ENCODE results near the gene CDK2. TPM values are rescaled to one million over a fixed set of nuclear protein-coding genes. Genes with fewer than 3 reads are reported as not detected.

Gene CDK2
- total RNA-seq, 2 donors from 2014 or later = 24.3 to 28.2 TPM

DNA sequence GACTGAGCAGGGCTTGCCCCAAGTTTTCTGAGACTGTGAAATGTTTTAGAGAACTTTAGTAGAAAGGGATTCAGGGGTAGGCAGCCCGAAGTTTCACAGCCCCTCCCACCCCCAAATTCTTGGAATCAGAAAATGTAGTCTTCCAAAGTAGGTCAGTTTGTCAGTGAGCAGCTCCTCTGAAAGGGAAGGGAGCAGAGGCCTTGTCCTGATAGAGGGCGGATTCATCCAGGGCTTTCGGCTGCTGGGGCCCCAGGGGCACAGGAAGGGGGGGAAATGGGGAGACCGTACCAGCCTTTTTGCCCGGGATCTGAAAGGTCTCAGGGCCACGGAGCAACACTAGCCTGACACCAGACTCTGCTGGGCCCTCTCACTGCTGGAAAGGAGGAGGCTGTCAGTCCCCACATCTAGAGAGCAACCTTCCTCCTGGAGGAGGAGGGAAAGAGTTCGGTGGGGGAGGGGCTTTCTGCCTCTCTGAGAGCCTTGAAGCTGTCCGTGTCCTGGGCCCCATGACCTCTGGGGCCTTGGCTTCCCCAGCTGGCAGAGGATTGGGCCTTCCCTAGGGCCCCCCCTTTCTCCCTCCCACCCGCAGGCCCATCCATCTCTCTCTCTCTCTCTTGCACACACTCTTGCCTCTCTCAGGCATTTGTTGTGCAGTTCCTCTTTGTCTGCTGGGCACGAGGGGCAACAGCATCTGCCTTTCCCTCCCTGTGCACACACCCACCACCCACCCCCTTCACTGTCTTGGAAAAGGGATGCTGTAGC, 54.0 kb downstream of the CDK2 start, which contains the start of gene IKZF4:
TSS of gene IKZF4 (plus strand) at position 621 of the 762 bp plus-strand sequence. CDS start 451 bp downstream, outside the sequence.
- Histone ChIP-seq H3K4me1 (replicated peaks) (no peaks in the 10 kb centered on the region), H3K36me3 (no peaks in the 10 kb centered on the region), H3K27me3 (replicated peaks; ENCODE audit: insufficient read depth) (no peaks in the 10 kb centered on the region), H3K4me3 (no peak within 1 kb of the TSS), H3K27ac (peak within 1 kb of the TSS; percentile 41 to 47), H3K9me3 (no peaks in the 10 kb centered on the region)
- 33% methylated on average over 10 of the region's 10 CpGs for WGBS
- intact Hi-C loops (cut with DNase I) = no loop called here
- DNase-seq (ENCODE audit: low spot score) = no peak
- TF ChIP-seq, protein P1, sequence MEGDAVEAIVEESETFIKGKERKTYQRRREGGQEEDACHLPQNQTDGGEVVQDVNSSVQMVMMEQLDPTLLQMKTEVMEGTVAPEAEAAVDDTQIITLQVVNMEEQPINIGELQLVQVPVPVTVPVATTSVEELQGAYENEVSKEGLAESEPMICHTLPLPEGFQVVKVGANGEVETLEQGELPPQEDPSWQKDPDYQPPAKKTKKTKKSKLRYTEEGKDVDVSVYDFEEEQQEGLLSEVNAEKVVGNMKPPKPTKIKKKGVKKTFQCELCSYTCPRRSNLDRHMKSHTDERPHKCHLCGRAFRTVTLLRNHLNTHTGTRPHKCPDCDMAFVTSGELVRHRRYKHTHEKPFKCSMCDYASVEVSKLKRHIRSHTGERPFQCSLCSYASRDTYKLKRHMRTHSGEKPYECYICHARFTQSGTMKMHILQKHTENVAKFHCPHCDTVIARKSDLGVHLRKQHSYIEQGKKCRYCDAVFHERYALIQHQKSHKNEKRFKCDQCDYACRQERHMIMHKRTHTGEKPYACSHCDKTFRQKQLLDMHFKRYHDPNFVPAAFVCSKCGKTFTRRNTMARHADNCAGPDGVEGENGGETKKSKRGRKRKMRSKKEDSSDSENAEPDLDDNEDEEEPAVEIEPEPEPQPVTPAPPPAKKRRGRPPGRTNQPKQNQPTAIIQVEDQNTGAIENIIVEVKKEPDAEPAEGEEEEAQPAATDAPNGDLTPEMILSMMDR (IDR thresholded peaks at IDR 0.05) = no peak
- TF ChIP-seq POLR2A (IDR thresholded peaks at IDR 0.05) (no peak), POLR2AphosphoS5 (IDR thresholded peaks at IDR 0.05) (no peak)

DNA sequence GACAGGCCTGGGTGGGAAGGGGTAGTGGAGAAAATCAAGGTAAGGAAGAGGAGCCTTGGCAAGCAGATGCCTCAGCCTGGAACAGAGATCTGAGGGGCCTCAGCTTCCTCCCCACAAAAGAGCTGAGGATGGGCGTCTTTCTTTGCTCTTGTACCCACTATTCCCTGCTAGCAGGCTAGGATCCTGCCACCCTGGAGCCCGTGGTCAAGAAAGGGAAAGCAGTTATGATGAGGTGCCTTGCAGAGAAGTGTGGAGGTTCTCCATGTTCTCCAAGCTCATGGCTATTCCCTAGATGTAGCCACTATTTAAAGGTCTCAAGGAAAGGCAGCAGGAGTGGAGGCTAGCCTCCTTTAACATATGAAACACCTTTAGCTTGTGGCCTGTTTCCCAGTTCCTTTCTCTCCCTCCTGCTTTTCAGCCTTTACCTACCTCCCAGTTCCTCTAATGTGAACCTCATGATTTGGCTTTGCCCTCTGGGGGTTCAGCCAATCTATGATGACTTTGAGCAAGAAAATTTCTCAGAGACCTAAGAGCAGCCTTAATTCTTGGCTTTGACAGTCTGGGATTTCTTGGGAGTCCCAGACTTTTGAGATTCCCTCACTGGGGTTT, 55.4 kb downstream of the CDK2 start:
- no peaks in the 10 kb centered on the region for H3K4me1 ChIP-seq (replicated peaks)
- 50% methylated on average over 2 of the region's 2 CpGs for WGBS
- H3K27ac ChIP-seq = peak overlapping the region in 1 of 2 donors; percentile 47
- no peak for DNase-seq (ENCODE audit: low spot score)
- intact Hi-C loops (cut with DNase I) = no loop called here
- H3K4me3 ChIP-seq = no peak overlapping the region
- TF ChIP-seq, protein P1 (IDR thresholded peaks at IDR 0.05) = no peak
- no peak for TF ChIP-seq POLR2A (IDR thresholded peaks at IDR 0.05)
- no peak for TF ChIP-seq POLR2AphosphoS5 (IDR thresholded peaks at IDR 0.05)
- H3K36me3 ChIP-seq = no peaks in the 10 kb centered on the region
- H3K27me3 ChIP-seq (replicated peaks; ENCODE audit: insufficient read depth) = no peaks in the 10 kb centered on the region
- no peaks in the 10 kb centered on the region for H3K9me3 ChIP-seq

Other genes with a start within 250 kb of the CDK2 start
- gene RDH5, start 246.4 kb upstream of the CDK2 start, total RNA-seq = 10 to 100 TPM in 1 of 2 donors, 1 to 10 TPM in 1; 5.7 to 12.6 TPM
- 100 to 1,000 TPM; 485 to 585 TPM for gene CD63, start 237.8 kb upstream of the CDK2 start, total RNA-seq
- gene GDF11, start 223.7 kb upstream of the CDK2 start, total RNA-seq = 10 to 100 TPM in 1 of 2 donors, 1 to 10 TPM in 1; 4.1 to 10.3 TPM
- 10 to 100 TPM; 65.9 to 75.9 TPM for gene SARNP, start 149.1 kb upstream of the CDK2 start, total RNA-seq
- 10 to 100 TPM; 23.1 to 29.3 TPM for gene ORMDL2, start 148.8 kb upstream of the CDK2 start, total RNA-seq
- 10 to 100 TPM; 58.0 to 79.6 TPM for gene DNAJC14, start 137.2 kb upstream of the CDK2 start, total RNA-seq
- gene MMP19, start 123.9 kb upstream of the CDK2 start, total RNA-seq = 1 to 10 TPM in 1 of 2 donors, under 1 TPM in 1; 0.46 to 2.6 TPM
- 10 to 100 TPM; 89.0 to 94.5 TPM for gene PYM1, start 38.9 kb upstream of the CDK2 start, total RNA-seq
- 100 to 1,000 TPM in 1 of 2 donors, 10 to 100 TPM in 1; 74.9 to 161 TPM for gene DGKA, start 35.7 kb upstream of the CDK2 start, total RNA-seq
- 1 to 10 TPM in 1 of 2 donors, under 1 TPM in 1; 0.18 to 8.6 TPM for gene PMEL, start 788 bp upstream of the CDK2 start, total RNA-seq
- 100 to 1,000 TPM in 1 of 2 donors, 10 to 100 TPM in 1; 82.5 to 191 TPM for gene RAB5B, start 7.2 kb downstream of the CDK2 start, total RNA-seq
- gene SUOX, start 30.4 kb downstream of the CDK2 start, total RNA-seq = 10 to 100 TPM; 23.6 to 49.6 TPM
- gene IKZF4, start 54.2 kb downstream of the CDK2 start, total RNA-seq = 1 to 10 TPM; 2.2 to 6.2 TPM
- 1,000 to 10,000 TPM in 1 of 2 donors, 100 to 1,000 TPM in 1; 284 to 1,659 TPM for gene RPS26, start 75.1 kb downstream of the CDK2 start, total RNA-seq
- gene ERBB3, start 113.3 kb downstream of the CDK2 start, total RNA-seq = 100 to 1,000 TPM in 1 of 2 donors, 10 to 100 TPM in 1; 77.3 to 117 TPM
- gene PA2G4, start 137.7 kb downstream of the CDK2 start, total RNA-seq = 10 to 100 TPM; 75.0 to 93.3 TPM
- gene RPL41, start 149.8 kb downstream of the CDK2 start, total RNA-seq = 1,000 to 10,000 TPM; 2,549 to 4,385 TPM
- 1 to 10 TPM; 4.6 to 9.1 TPM for gene ZC3H10, start 151.4 kb downstream of the CDK2 start, total RNA-seq
- 100 to 1,000 TPM in 1 of 2 donors, 10 to 100 TPM in 1; 66.8 to 167 TPM for gene ESYT1, start 161.4 kb downstream of the CDK2 start, total RNA-seq
- 100 to 1,000 TPM in 1 of 2 donors, 10 to 100 TPM in 1; 66.4 to 203 TPM for gene MYL6B, start 185.8 kb downstream of the CDK2 start, total RNA-seq
- 1,000 to 10,000 TPM; 1,587 to 1,792 TPM for gene MYL6, start 191.5 kb downstream of the CDK2 start, total RNA-seq
- 100 to 1,000 TPM in 1 of 2 donors, 10 to 100 TPM in 1; 60.4 to 101 TPM for gene SMARCC2, start 222.7 kb downstream of the CDK2 start, total RNA-seq